Fibroblast of lung (primary cell): ENCODE results near the gene SLC22A6. TPM values are rescaled to one million over a fixed set of nuclear protein-coding genes. Genes with fewer than 3 reads are reported as not detected.

Experiments
- DNase-seq, 2 donors: peaks; one replicate each; pipeline versions ENCODE4 v3.0.0 to v3.0.0-alpha.2; 2010; ENCODE audit warnings: low read depth in 2 of 2
- H2AFZ ChIP-seq: 2 replicates; pipeline ENCODE4 v1.5.1; 2012; ENCODE audit warnings: low read length, control low read depth, inconsistent platforms
- H3K27ac ChIP-seq: 2 replicates; pipeline ENCODE4 v1.5.1; 2011; ENCODE audit warnings: low read length, control low read depth; ENCODE audit not compliant: insufficient read depth
- H3K27me3 ChIP-seq: 2 replicates; pipeline ENCODE4 v1.5.1; 2011; ENCODE audit warnings: mild to moderate bottlenecking, low read length; ENCODE audit not compliant: control insufficient read depth, insufficient read depth
- H3K36me3 ChIP-seq: 2 replicates; pipeline ENCODE4 v1.5.1; 2011; ENCODE audit warnings: low read length; ENCODE audit not compliant: control insufficient read depth, insufficient read depth
- H3K4me1 ChIP-seq: 2 replicates; pipeline ENCODE4 v1.5.1; 2011; ENCODE audit warnings: low read length; ENCODE audit not compliant: control insufficient read depth, insufficient read depth; ENCODE audit errors: extremely low read depth
- H3K4me2 ChIP-seq: 2 replicates; pipeline ENCODE4 v1.5.1; 2011; ENCODE audit warnings: low read length, control low read depth; ENCODE audit not compliant: insufficient read depth; ENCODE audit errors: extremely low read depth
- H3K4me3 ChIP-seq, 4 experiments: fragments of 200-600 bp in 1 of 4; sonication (generic) in 1 of 4; replicated peaks in 1 of 4; 2 replicates each; pipeline ENCODE4 v1.5.1; 2011 to 2016; ENCODE audit warnings: low read length in 4 of 4, low read depth in 3 of 4, mild to moderate bottlenecking in 3 of 4, control low read depth in 2 of 4, inconsistent platforms in 1 of 4, mixed read lengths in 1 of 4; ENCODE audit not compliant: insufficient read depth in 1 of 4; ENCODE audit errors: control extremely low read depth in 1 of 4
- H3K79me2 ChIP-seq: 2 replicates; pipeline ENCODE4 v1.5.1; 2012; ENCODE audit warnings: mild to moderate bottlenecking, low read length, inconsistent platforms; ENCODE audit not compliant: control insufficient read depth, insufficient read depth
- H3K9ac ChIP-seq: 2 replicates; pipeline ENCODE4 v1.5.1; 2011; ENCODE audit warnings: mild to moderate bottlenecking, low read length, control low read depth; ENCODE audit not compliant: insufficient read depth
- H3K9me3 ChIP-seq: 2 replicates; pipeline ENCODE4 v1.5.1; 2012; ENCODE audit warnings: low read depth, low read length; ENCODE audit not compliant: control insufficient read depth, insufficient read depth
- H4K20me1 ChIP-seq: 2 replicates; pipeline ENCODE4 v1.5.1; 2011; ENCODE audit warnings: low read length; ENCODE audit not compliant: control insufficient read depth, insufficient read depth; ENCODE audit errors: extremely low read depth
- CTCF ChIP-seq, 2 donors: IDR thresholded peaks in 1 of 2; conservative IDR thresholded peaks in 1 of 2; 1 replicate in 1 of 2; 2 replicates in 1 of 2; pipeline ENCODE4 v1.5.1; 2011 to 2012; ENCODE audit warnings: low read length in 2 of 2, control low read depth in 1 of 2, inconsistent platforms in 1 of 2, low read depth in 1 of 2, mild to moderate bottlenecking in 1 of 2
- EZH2 ChIP-seq: IDR thresholded peaks from 2 replicates; pipeline ENCODE4 v1.5.1; 2012; ENCODE audit warnings: low read length, control low read depth, mild to moderate bottlenecking; ENCODE audit errors: missing control alignments
- polyA plus RNA-seq, 2 donors: library from polyadenylated mRNA; depleted of rRNA in 1 of 2; stranded (reverse) in 1 of 2; unstranded in 1 of 2; fragments of >200 nt; gene quantifications; 2 replicates each; pipeline ENCODE4 v1.2.1, GENCODE V29; 2011 to 2012; ENCODE audit warnings: missing spikeins in 1 of 2
- total RNA-seq: library from RNA; depleted of rRNA; stranded (reverse); fragments of >200 nt; gene quantifications from 2 replicates; pipeline ENCODE4 v1.2.1, GENCODE V29; 2014

SLC22A6 gene
- total and polyA plus RNA-seq, 2 donors (not counting 1 experiment from before 2014, with no cell fraction given) = not detected

DNA sequence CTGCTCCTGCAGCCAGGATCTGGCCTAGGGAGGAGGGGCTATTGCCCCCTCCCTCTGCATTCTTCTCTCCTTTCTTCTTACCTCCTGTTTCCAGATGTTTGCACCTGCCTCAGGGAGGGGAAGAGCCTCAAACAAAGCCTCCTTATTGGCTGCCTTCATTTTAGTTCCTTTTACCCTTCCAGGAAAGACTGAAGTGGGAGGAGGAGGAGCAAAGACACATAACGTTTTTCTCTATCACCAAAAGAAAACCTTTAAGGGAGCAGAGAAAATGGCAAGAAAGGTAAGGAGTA is 50.3 kb downstream of the SLC22A6 start:
- Histone ChIP-seq H3K27ac (no peak overlapping the region), H2AFZ (no peak overlapping the region), H3K9me3 (no peaks in the 10 kb centered on the region), H3K27me3 (peaks cover 3% of the 10 kb centered on the region), H3K4me2 (no peak overlapping the region), H3K4me1 (no peaks in the 10 kb centered on the region), H3K4me3 (no peak overlapping the region), H4K20me1 (no peaks in the 10 kb centered on the region), H3K79me2 (no peaks in the 10 kb centered on the region), H3K9ac (no peak overlapping the region), H3K36me3 (no peaks in the 10 kb centered on the region)
- TF ChIP-seq CTCF (conservative IDR thresholded peaks at IDR 0.05 in 1 of 2, IDR thresholded peaks at IDR 0.05 in 1 of 2; ENCODE audit: low read depth in 1 of 2, low read length in 2 of 2) (no peak), EZH2 (no peak)
- DNase-seq = no peak

DNA sequence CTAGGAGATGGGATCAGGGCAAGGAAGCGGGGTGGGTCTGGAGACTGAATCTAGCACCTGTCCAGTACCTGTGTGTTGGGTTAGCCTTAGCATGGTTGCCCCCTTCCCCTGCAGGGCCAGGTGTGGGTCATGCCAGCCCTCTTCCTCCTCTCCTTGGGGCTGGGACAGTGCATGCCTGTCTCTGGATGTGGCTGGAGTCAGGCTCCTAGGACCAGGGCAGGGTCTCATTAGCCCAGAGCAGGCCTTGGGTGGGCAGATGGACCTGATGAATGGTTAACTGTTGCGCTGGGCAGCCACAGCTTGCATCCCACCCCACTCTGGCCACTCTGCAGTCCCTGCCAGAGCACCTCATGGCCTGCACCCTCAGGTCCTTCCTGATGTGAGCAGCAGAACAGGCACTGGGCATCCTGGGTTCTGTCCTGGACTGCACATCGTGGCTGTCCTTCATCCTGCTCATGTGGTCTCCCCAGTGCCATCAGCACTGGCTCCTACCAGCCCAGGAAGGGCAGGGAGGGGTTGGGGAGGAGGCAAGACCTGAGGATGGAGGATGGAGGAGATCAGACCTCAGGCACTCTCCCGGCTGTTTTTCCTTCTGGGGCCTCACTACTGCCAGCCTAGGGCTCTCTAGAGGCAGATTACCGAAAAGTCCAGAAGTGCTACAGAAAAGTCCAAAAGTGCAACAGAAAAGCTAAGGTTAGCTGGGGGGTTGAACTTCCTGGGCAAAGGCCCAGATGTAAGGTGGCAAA is 50.8 kb downstream of the SLC22A6 start:
- Histone ChIP-seq H3K36me3 (no peaks in the 10 kb centered on the region), H2AFZ (no peak overlapping the region), H3K9me3 (no peaks in the 10 kb centered on the region), H3K4me2 (no peak overlapping the region), H3K27ac (no peak overlapping the region), H3K9ac (no peak overlapping the region), H3K4me1 (no peaks in the 10 kb centered on the region), H3K79me2 (no peaks in the 10 kb centered on the region), H3K27me3 (peaks cover 3% of the 10 kb centered on the region), H4K20me1 (no peaks in the 10 kb centered on the region), H3K4me3 (no peak overlapping the region)
- DNase-seq = no peak
- no peak for TF ChIP-seq EZH2
- no peak for TF ChIP-seq CTCF (conservative IDR thresholded peaks at IDR 0.05 in 1 of 2, IDR thresholded peaks at IDR 0.05 in 1 of 2; ENCODE audit: low read depth in 1 of 2, low read length in 2 of 2)

DNA sequence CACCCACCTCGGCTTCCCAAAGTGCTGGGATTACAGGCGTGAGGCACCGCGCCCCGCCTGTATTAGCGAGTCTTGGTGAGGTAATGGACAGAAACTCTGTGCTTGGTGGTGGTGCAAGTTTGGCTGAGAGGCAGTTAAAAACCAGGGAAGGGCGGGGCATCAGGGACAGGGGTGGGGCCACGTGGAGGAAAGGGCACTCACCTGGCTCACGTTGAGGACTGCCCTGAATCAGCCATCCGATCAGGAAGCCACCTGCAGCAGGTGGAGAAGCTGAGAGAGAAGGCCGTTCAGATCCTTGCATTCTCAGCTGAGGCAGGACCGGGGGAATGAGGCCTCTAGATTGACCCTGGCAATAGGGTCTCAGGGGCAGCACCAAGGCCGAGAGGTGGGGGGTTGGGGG is 51.5 kb downstream of the SLC22A6 start:
- no peaks in the 10 kb centered on the region for H4K20me1 ChIP-seq
- H3K4me1 ChIP-seq = no peaks in the 10 kb centered on the region
- H2AFZ ChIP-seq = no peak overlapping the region
- no peaks in the 10 kb centered on the region for H3K9me3 ChIP-seq
- H3K27me3 ChIP-seq = peaks cover 5% of the 10 kb centered on the region
- H3K4me3 ChIP-seq = no peak overlapping the region
- TF ChIP-seq EZH2 (no peak), CTCF (conservative IDR thresholded peaks at IDR 0.05 in 1 of 2, IDR thresholded peaks at IDR 0.05 in 1 of 2; ENCODE audit: low read depth in 1 of 2, low read length in 2 of 2) (no peak)
- H3K79me2 ChIP-seq = no peaks in the 10 kb centered on the region
- H3K9ac ChIP-seq = no peak overlapping the region
- no peak overlapping the region for H3K4me2 ChIP-seq
- no peak for DNase-seq
- no peaks in the 10 kb centered on the region for H3K36me3 ChIP-seq
- no peak overlapping the region for H3K27ac ChIP-seq
